ENCODE data around the gene SRSF7.

- TF ChIP-seq CTCF (IDR thresholded peaks at IDR 0.05) (no peak), POLR2A (IDR thresholded peaks at IDR 0.05) (no peak)
These were observed 24.1 kb upstream of the SRSF7 start for GRCh38 chr2:38775097-38775920.
